Fibroblast of skin of abdomen (primary cell): ENCODE results near the gene ARID3B.

ENCODE experiments used
- DNase-seq: peaks from one replicate; pipeline ENCODE4 v3.0.0-alpha.2; 2013

ARID3B gene

GRCh38 chr15:74608786-74609185 lies 67.8 kb downstream of the ARID3B start:
- DNase-seq = no peak

- DNase-seq = no peak
Measured at GRCh38 chr15:74609938-74610301, 68.9 kb downstream of the ARID3B start.

DNA sequence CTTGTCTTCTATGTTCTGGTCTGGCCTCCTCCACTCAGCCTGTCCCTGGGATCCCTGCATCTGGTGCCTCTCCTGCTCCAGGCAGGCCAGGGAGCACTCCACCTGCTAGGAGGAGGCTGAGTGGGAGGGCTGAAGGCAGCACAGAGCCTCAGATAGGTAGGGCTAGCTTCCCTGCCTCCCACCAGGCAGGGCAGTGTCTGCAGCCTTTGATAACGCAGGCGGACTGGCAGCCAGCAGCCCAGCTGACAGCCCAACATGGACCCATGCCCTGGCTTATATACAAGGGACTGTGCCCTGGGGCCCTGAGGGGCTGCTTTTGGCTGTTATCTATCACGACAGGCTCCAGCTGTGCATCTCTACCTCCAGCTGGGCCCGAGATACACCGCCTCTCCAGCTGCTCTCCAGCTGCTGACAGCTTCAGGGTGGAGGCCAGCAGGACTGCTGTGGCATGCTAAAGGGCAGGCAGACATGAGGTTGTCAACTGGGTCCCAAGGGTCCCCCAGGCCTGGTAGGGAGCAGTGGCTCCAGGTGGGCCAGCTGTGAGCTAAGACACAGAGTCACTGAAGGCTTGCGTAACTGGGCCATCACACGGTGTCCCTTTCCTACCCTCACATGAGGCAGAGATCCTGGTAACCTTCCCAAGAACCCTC lies 69.4 kb downstream of the ARID3B start:
- no peak for DNase-seq

GRCh38 chr15:74611341-74611740 lies 70.3 kb downstream of the ARID3B start:
- DNase-seq = no peak

DNA sequence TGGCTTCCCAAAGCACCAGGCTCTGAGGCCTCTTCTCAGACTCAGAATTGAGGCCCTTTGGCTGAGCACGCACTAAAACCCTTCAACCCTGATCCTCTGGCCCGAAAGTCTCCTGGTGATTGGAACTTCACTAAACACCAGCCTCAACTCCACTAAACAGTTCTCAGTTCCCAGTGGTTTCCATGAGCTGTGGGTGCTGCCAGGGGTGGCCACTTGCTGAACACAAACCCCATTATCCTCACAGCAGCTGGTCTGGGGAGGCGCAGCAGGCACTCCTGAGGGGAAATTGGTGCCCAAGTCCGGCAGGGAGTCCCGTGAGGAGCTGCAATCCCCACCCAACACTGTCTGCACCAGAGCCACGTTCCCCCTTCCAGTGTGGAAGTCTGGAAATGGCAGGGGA lies 70.8 kb downstream of the ARID3B start:
- DNase-seq = no peak

- DNase-seq = no peak
Measured at GRCh38 chr15:74612677-74613076, 71.7 kb downstream of the ARID3B start.

DNA sequence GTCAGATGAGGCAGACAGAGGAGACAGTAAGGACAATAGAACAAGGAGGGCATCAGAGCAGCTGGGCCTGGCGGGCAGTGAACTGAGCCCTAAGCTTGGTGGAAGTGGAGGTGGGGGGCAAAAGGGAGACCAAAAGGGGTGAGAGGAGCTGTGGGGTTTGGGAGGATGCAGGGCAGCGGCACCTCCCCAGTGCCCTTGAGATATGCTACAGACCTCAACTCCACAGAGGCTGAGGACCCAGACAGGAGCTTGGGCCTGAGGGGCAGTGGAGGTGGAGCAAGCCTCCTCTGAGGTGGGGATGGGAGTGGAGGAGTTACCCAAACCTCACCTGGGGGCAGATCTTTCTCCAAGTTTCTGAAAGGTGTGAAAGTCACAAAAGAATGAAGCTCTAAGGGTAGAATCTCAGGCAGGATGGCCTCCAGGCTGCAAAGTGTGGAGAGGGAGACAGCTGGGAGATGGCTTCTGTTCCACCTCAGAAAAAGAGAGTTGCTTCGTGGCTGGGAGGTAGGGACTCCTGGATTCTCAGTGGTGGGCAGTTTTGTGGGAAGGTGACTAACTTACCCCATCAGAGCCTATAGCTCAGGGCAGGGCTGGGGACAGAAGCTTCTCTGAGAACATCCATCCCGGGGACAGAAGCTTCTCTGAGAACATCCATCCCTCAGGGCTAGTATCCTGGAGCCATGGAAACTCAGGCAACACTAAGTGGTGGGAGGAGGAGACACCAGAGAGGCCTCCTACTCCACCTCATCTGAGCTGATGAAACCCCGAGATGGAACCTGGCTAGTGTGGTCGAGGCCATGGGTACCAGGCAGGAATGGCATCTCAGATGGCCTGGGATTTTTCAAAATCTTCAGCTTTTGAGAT lies 72.3 kb downstream of the ARID3B start:
- DNase-seq = no peak

- DNase-seq = no peak
Measured at GRCh38 chr15:74613953-74614743, 73.1 kb downstream of the ARID3B start.

- DNase-seq = peak; percentile 82
Measured at GRCh38 chr15:74614744-74615507, 73.9 kb downstream of the ARID3B start.

GRCh38 chr15:74615508-74616365 lies 74.7 kb downstream of the ARID3B start, which contains the start of gene CLK3:
CLK3 (plus strand) TSS chr15:74615836; CDS start chr15:74619197, 3,361 bp downstream.
- DNase-seq = peak; percentile 94

- peak; percentile 46 for DNase-seq
Measured at GRCh38 chr15:74616366-74616939, 75.4 kb downstream of the ARID3B start.

DNA sequence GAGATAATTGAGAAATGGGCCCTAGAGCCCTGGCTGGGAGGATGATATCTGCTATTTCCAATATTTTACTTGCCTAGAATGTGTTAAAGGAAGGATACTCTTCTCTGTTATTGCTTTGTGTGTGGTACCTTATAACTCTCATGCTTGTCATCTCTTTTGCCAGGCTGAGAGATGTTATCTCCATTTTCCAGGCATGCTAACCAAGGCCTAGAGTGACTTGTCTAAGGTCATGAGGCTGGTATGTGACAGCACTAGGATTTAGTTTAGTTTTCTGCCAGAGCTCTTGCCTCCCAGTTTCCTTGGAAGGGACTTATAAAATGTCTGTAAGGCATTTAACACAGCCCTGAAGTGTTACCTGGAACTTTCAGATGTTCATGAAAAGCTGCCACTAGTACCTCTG lies 76.0 kb downstream of the ARID3B start:
- no peak for DNase-seq

- DNase-seq = no peak
Measured at GRCh38 chr15:74618841-74619596, 78.0 kb downstream of the ARID3B start.

- no peak for DNase-seq
Measured at GRCh38 chr15:74619916-74620635, 79.1 kb downstream of the ARID3B start.

DNA sequence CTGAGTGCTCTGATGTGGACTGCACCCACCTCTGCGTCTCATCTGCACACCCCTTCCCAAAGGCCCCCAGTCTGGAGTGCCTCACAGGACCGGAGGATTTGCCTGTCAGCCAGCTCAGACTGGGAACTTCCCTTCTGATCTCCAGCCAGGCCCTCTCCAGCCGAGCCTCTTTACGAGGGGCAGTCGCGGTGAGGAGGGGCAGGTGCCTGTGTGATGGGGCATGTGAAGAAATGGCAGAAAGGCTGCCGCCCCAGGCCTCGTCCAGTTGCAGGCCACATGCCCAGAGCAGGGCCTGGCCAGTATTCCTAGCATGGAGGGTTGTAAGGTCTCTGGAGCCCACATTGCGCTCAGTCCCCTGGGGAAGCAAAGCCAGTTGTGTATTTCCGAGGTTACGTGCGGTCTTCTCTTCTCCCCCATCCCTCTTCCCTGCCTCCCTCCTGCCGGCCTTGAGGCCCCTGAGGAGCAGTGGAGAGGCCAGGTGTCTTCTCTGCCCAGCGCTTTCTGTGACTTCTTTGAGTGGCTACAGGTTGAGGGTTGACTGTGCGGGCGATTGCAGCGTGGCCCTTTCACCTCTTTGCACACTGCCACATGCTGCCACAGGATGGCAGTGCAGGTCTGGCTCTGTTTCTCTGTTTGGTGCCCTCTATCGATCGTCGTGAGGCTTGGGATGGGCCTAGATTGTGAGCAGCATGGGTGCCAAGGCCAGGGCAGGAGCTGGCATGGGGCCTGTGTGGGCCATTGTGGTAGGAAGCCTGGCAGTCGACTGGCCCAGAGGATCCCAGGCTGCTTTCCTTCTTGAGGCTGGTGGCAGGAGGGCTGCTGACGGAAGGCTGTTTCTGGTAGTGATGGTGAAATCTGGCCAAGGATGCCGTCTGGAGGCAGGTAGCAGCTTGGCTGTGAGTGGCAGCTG lies 79.9 kb downstream of the ARID3B start:
- DNase-seq = peak; percentile 57

DNA sequence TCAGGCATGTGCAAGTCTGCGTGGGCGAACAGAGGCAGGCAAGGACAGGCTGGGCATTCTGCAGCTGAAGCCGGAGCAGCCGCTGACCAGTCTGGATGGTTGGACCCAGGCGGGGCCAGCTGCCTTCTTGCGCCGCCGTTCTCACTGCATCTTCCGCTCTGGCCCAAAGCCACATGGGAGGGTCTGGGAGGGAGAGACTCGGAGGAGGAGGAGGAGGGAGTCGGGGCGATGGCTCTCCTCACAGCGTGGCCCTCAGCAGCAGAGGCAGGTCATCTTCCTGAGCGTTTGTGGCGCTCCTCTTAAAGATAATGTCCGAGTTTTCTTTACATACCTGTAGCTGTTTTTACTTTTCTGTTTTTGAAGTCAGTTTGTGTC lies 80.5 kb downstream of the ARID3B start:
- no peak for DNase-seq

GRCh38 chr15:74621936-74622335 lies 80.9 kb downstream of the ARID3B start:
- no peak for DNase-seq

DNA sequence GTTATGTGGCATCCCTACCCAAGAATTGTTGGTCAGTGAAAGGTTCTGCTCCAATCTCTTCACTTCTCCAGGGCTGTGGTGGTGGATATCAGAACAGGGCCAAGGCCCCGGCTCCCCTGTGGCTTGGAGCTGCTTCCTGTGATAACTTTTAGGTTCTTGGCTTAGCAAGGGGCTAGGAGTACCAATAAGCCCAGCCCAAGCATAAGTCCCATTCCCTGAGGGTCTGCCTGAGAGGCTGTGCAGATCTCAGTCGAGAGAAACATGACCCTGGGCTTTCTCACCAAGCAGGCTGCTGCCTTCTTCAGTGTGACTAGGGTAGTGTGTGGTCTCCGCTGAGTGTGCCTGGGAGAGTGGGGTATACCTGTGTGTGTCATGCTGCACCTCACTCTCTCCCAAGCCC lies 81.7 kb downstream of the ARID3B start:
- no peak for DNase-seq
